HepG2 (cell line): ENCODE data around the gene NES. TPM values are rescaled to one million over a fixed set of nuclear protein-coding genes. Genes with fewer than 3 reads are reported as not detected.

ENCODE experiments used
- ATAC-seq: fragments of 200-7000 bp; cut with Tn5 transposase; 3 replicates; pipeline ENCODE4 v1.9.1; 2020; ENCODE audit warnings: mild to moderate bottlenecking, moderate library complexity
- BruUV-seq: library from RNA; stranded (reverse); fragments of 400-500 nt; replicated peaks from 2 replicates; lab custom pipeline; 2021; lab: Mats Ljungman, UMichigan
- CTCF ChIA-PET: fragments of 300-600 bp; formaldehyde crosslinking; extraction: SDS; loops from one replicate; lab custom pipeline; 2021; ENCODE audit warnings: low total read pairs, inconsistent platforms, low intra/inter-chr PET ratio; lab: Yijun Ruan, JAX
- POLR2A ChIA-PET: fragments of 350-600 bp; sonication (Branson Sonifier 250); formaldehyde crosslinking; loops from one replicate; lab custom pipeline; 2020; ENCODE audit warnings: antibody characterized with exemption, inconsistent platforms; lab: Yijun Ruan, JAX
- DNase-seq: peaks from one replicate; pipeline ENCODE4 v3.0.0-alpha.2; 2015; ENCODE audit warnings: low spot score
- FAIRE-seq: peaks from 3 replicates; lab custom pipeline; 2011; peaks lifted over from hg19 to GRCh38; lab: Jason Lieb, UNC
- H2AFZ ChIP-seq: one replicate; pipeline ENCODE4 v1.6.1; 2011; ENCODE audit warnings: low read length, inconsistent platforms
- H3K27ac ChIP-seq: fragments of 300-600 bp; 3 replicates; pipeline ENCODE4 v1.8.0; 2011; ENCODE audit warnings: mixed run types, mild to moderate bottlenecking, mixed read lengths, low read length, inconsistent platforms; ENCODE audit not compliant: insufficient read depth; ENCODE audit errors: extremely low read length
- H3K27me3 ChIP-seq, 2 experiments: fragments of 200-600 bp in 1 of 2; 2 replicates in 1 of 2; 3 replicates in 1 of 2; pipeline versions ENCODE4 v1.6.0 to v1.8.0; 2011; ENCODE audit warnings: low read length in 2 of 2, mild to moderate bottlenecking in 2 of 2, moderate library complexity in 2 of 2, inconsistent platforms in 1 of 2; ENCODE audit not compliant: insufficient read depth in 2 of 2, control insufficient read depth in 1 of 2
- H3K36me3 ChIP-seq, 2 experiments: fragments of 200-600 bp in 1 of 2; replicated peaks in 1 of 2; 2 replicates in 1 of 2; 3 replicates in 1 of 2; pipeline versions ENCODE4 v1.5.1 to v1.8.0; 2011; ENCODE audit warnings: low read length in 2 of 2, inconsistent platforms in 1 of 2; ENCODE audit not compliant: insufficient read depth in 2 of 2, control insufficient read depth in 1 of 2
- H3K4me1 ChIP-seq: 2 replicates; pipeline ENCODE4 v1.5.1; 2012; ENCODE audit warnings: low read length, inconsistent platforms; ENCODE audit not compliant: insufficient read depth
- H3K4me2 ChIP-seq: 2 replicates; pipeline ENCODE4 v1.6.0; 2011; ENCODE audit warnings: low read depth, low read length, inconsistent platforms
- H3K4me3 ChIP-seq, 3 experiments: fragments of 200-600 bp in 1 of 3; sonication (generic), shearing (Covaris generic) in 1 of 3; replicated peaks in 1 of 3; 2 replicates each; pipeline ENCODE4 v1.5.1; 2011 to 2016; ENCODE audit warnings: low read length in 3 of 3, inconsistent platforms in 2 of 3, low read depth in 2 of 3, mild to moderate bottlenecking in 2 of 3, control low read depth in 1 of 3, mixed read lengths in 1 of 3; ENCODE audit not compliant: insufficient read depth in 1 of 3
- H3K79me2 ChIP-seq: one replicate; pipeline ENCODE4 v1.6.1; 2011; ENCODE audit warnings: low read length, inconsistent platforms; ENCODE audit not compliant: insufficient read depth
- H3K9ac ChIP-seq: 2 replicates; pipeline ENCODE4 v1.6.0; 2011; ENCODE audit warnings: mild to moderate bottlenecking, low read depth, low read length, inconsistent platforms; ENCODE audit not compliant: insufficient read depth
- H3K9me3 ChIP-seq: 2 replicates; pipeline ENCODE4 v1.5.1; 2012; ENCODE audit warnings: mild to moderate bottlenecking, low read length
- H4K20me1 ChIP-seq: 2 replicates; pipeline ENCODE4 v1.6.0; 2011; ENCODE audit warnings: inconsistent platforms, mild to moderate bottlenecking, low read length, moderate library complexity; ENCODE audit not compliant: insufficient read depth
- HNRNPL ChIP-seq: fragments of 200-400 bp; formaldehyde crosslinking; IDR thresholded peaks from 2 replicates; pipeline ENCODE4 v1.6.1; 2017; ENCODE audit warnings: mild to moderate bottlenecking, low read depth, low read length
- KMT2A ChIP-seq: sonication (generic); formaldehyde crosslinking; IDR thresholded peaks from 2 replicates; pipeline ENCODE4 v1.4.0; 2020; ENCODE audit warnings: missing genetic modification reagents
- PCBP2 ChIP-seq: fragments of 200-400 bp; formaldehyde crosslinking; optimal IDR thresholded peaks from 2 replicates; pipeline ENCODE3; 2018; ENCODE audit warnings: low read length, low read depth; ENCODE audit not compliant: poor library complexity, severe bottlenecking
- ZMAT3 ChIP-seq: sonication (generic); formaldehyde crosslinking; conservative IDR thresholded peaks from 2 replicates; pipeline ENCODE4 v1.7.0; 2021; ENCODE audit warnings: missing genetic modification reagents
- ZNF263 ChIP-seq: sonication (generic); formaldehyde crosslinking; IDR thresholded peaks from 2 replicates; pipeline ENCODE4 v1.4.0; 2020; ENCODE audit warnings: missing genetic modification reagents
- ZNF788 ChIP-seq: sonication (generic); formaldehyde crosslinking; IDR thresholded peaks from 2 replicates; pipeline ENCODE4 v1.5.0; 2020; ENCODE audit warnings: mild to moderate bottlenecking, missing genetic modification reagents, borderline replicate concordance
- WGBS: methylation state at CpG from one replicate; pipeline ENCODE4 v1.1.6; 2017; ENCODE audit warnings: low lambda C conversion rate; 5-methylcytosine and 5-hydroxymethylcytosine counted together
- in situ Hi-C: cut with HindIII; loops from 2 replicates; pipeline ENCODE4 v1.10.0; 2017; ENCODE audit warnings: low pct_unique_long_range_greater_than_20kb; ENCODE audit not compliant: extremely low pct_ligation_motif_present
- intact Hi-C: fragments of 100-400 bp; cut with micrococcal nuclease; formaldehyde crosslinking; loops from one replicate; pipeline ENCODE4 v1.10.0; 2022; ENCODE audit not compliant: unreplicated experiment
- polyA plus RNA-seq, 8 experiments: library from polyadenylated mRNA; depleted of rRNA in 3 of 8; stranded (reverse) in 7 of 8; unstranded in 1 of 8; fragments of >200 nt; fragmentation: Illumina TruSeq in 4 of 8; extraction: Trizol in 4 of 8; gene quantifications; 2 replicates each; pipeline versions ENCODE4 v1.2.1 to v1.2.3, GENCODE V29; 2011 to 2016; ENCODE audit warnings: low read depth in 4 of 8, missing spikeins in 1 of 8, mixed read lengths in 1 of 8; ENCODE audit not compliant: insufficient read depth in 1 of 8
- total RNA-seq, 5 experiments: library from RNA; depleted of rRNA; stranded (reverse); fragments of >200 nt; fragmentation: Illumina TruSeq; extraction: Trizol; gene quantifications; 2 replicates each; pipeline ENCODE4 v1.2.3, GENCODE V29; 2016; ENCODE audit warnings: low read depth in 1 of 5

Gene NES
- total and polyA plus RNA-seq, 2 of the 13 experiments (the other 11 are each of a cell fraction or from before 2014, with no cell fraction given) = 1.7 to 16.6 TPM

- peaks cover 44% of the 10 kb centered on the region for H3K4me1 ChIP-seq
- no peak overlapping the region for H3K4me3 ChIP-seq
- FAIRE-seq = no peak
- H4K20me1 ChIP-seq = no peaks in the 10 kb centered on the region
- 16% methylated on average over 11 of the region's 13 CpGs for WGBS
- ATAC-seq = no peak
- no peaks in the 10 kb centered on the region for H3K36me3 ChIP-seq
- DNase-seq = no peak
- no peak overlapping the region for H2AFZ ChIP-seq
- ChIA-PET POLR2A (interaction anchor here (1.5 to 2.0 kb wide), 2 partner anchors 14 to 36 kb away, joined by 3 to 5 read pairs; partner anchors contain the start of genes ISG20L2 and METTL25B), CTCF (interaction anchor here (0.7 kb wide), 1 partner anchor 14 kb away, joined by 3 read pairs; no protein-coding TSS in a partner anchor)
- BruUV-seq = no TSS peak
- peaks cover 14 to 53% of the 10 kb centered on the region in 2 experiments for H3K27me3 ChIP-seq
- in situ Hi-C loops = loop anchor here (10.0 kb wide), 2 partner anchors 172 to 232 kb away; partner anchors contain the start of genes LRRC71 and NTRK1
- no peaks in the 10 kb centered on the region for H3K79me2 ChIP-seq
- no peak for TF ChIP-seq ZNF788 (CRISPR knock-in tag)
- 0 out of 2 replicates have a peak, but pooled peaks have one; percentile 28 for TF ChIP-seq HNRNPL
- no peak for TF ChIP-seq ZMAT3 (CRISPR knock-in tag)
- TF ChIP-seq PCBP2 = no peak
- no peak overlapping the region for H3K4me2 ChIP-seq
- intact Hi-C loops = no loop called here
- no peak overlapping the region for H3K9ac ChIP-seq
- H3K9me3 ChIP-seq = no peaks in the 10 kb centered on the region
- H3K27ac ChIP-seq = no peak overlapping the region
Measured at GRCh38 chr1:156692441-156692924, 15.3 kb upstream of the NES start.

DNA sequence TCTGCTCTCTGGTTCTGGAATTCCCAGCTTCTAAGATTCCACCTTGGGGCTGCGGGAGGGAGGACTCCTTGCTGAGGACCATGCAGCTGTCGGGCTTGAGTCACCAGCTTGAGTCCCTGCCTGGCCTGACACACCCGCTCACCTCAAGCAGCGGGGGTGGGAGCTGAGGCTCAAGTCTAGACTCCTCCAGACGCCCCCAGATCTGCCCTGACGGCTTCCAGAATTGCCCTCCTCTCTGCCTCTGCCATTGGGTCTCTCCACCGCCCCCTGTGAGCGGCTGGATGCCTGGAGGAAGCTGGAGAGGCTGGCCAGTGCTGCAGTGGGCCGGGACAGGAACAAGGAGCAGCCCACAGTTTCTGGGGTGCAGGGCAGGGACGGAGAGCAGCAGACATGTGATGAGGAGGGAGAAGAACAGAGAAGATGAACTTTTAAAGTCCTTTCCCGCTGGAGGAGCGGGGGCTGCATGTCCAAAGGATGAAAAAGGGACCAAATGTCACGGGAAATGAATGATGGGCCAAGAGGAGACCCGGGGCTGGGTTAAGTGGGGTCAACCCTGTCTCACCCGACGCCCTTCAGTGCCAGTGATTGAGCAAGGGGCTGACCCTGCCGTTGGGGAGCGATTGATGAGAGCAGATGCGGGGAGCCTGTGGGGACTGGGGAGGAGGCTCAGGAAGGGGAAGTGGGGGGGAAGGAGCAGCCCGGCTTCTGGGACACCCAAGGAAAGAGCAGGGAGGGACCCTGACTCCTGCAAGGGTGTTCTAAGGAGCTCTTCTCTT, 14.6 kb upstream of the NES start:
- no peak for DNase-seq
- peak; percentile 23 for ATAC-seq

More for the DNA sequence above, 14.6 kb upstream of the NES start:
- Histone ChIP-seq H3K27me3 (peaks cover 14 to 47% of the 10 kb centered on the region in 2 experiments), H4K20me1 (no peaks in the 10 kb centered on the region), H3K27ac (no peak overlapping the region), H3K4me2 (no peak overlapping the region), H3K79me2 (no peaks in the 10 kb centered on the region), H3K9ac (no peak overlapping the region), H3K4me1 (peaks cover 40% of the 10 kb centered on the region), H3K4me3 (no peak overlapping the region), H3K36me3 (no peaks in the 10 kb centered on the region), H3K9me3 (no peaks in the 10 kb centered on the region), H2AFZ (no peak overlapping the region)
- in situ Hi-C loops (loop anchor here (10.0 kb wide), 2 partner anchors 173 to 233 kb away; partner anchors contain the start of genes LRRC71 and NTRK1), intact Hi-C loops (no loop called here)
- FAIRE-seq = no peak
- WGBS = 8% methylated on average over 18 of the region's 20 CpGs
- peak; percentile 77 for TF ChIP-seq ZNF263
- no peak for TF ChIP-seq KMT2A (CRISPR knock-in tag)
- no TSS peak for BruUV-seq
- ChIA-PET CTCF (interaction anchor here (4.7 kb wide), 1 partner anchor 34 kb away, joined by 119 read pairs; the partner anchor contains the start of genes ISG20L2 and METTL25B), POLR2A (interaction anchor here (0.7 to 2.0 kb wide), 3 partner anchors 15 to 37 kb away, joined by 3 to 5 read pairs (median 5); partner anchors contain the start of genes ISG20L2 and METTL25B)
